Measurements from ENCODE around the gene PDCD7. TPM values are rescaled to one million over a fixed set of nuclear protein-coding genes. Genes with fewer than 3 reads are reported as not detected.

PDCD7 gene
- total RNA-seq, 1 experiment from 2014 or later: 23.4 TPM

GRCh38 chr15:65085990-65086679 lies 47.5 kb downstream of the PDCD7 start:
- no peak overlapping the region for H3K9ac ChIP-seq (ENCODE audit: low read length)
- H2AFZ ChIP-seq (ENCODE audit: low read length): no peak overlapping the region
- DNase-seq: peak; percentile 64
- H3K4me3 ChIP-seq (ENCODE audit: low read length): no peak overlapping the region
- no peak overlapping the region for H3K4me2 ChIP-seq (ENCODE audit: low read depth, low read length, poor library complexity, severe bottlenecking)
- no peaks in the 10 kb centered on the region for H3K79me2 ChIP-seq (ENCODE audit: low read length)
- no peaks in the 10 kb centered on the region for H3K4me1 ChIP-seq (ENCODE audit: low read length)
- no peaks in the 10 kb centered on the region for H3K36me3 ChIP-seq (ENCODE audit: insufficient read depth, low read length)
- no peaks in the 10 kb centered on the region for H3K9me3 ChIP-seq (ENCODE audit: low read length)
- H3K27ac ChIP-seq (ENCODE audit: low read length): no peak overlapping the region
- no peaks in the 10 kb centered on the region for H3K27me3 ChIP-seq (ENCODE audit: low read length)
- H3K9me2 ChIP-seq (replicated peaks; ENCODE audit: insufficient read depth, low read length): no peaks in the 10 kb centered on the region
- H4K20me1 ChIP-seq (ENCODE audit: insufficient read depth, low read depth, low read length): no peaks in the 10 kb centered on the region

- H4K20me1 ChIP-seq (ENCODE audit: insufficient read depth, low read depth, low read length): no peaks in the 10 kb centered on the region
- no peak overlapping the region for H3K27ac ChIP-seq (ENCODE audit: low read length)
- no peaks in the 10 kb centered on the region for H3K4me1 ChIP-seq (ENCODE audit: low read length)
- H3K27me3 ChIP-seq (ENCODE audit: low read length): no peaks in the 10 kb centered on the region
- no peak overlapping the region for H3K4me2 ChIP-seq (ENCODE audit: low read depth, low read length, poor library complexity, severe bottlenecking)
- no peaks in the 10 kb centered on the region for H3K79me2 ChIP-seq (ENCODE audit: low read length)
- no peaks in the 10 kb centered on the region for H3K9me2 ChIP-seq (replicated peaks; ENCODE audit: insufficient read depth, low read length)
- no peaks in the 10 kb centered on the region for H3K9me3 ChIP-seq (ENCODE audit: low read length)
- H3K9ac ChIP-seq (ENCODE audit: low read length): no peak overlapping the region
- no peak overlapping the region for H2AFZ ChIP-seq (ENCODE audit: low read length)
- no peaks in the 10 kb centered on the region for H3K36me3 ChIP-seq (ENCODE audit: insufficient read depth, low read length)
- H3K4me3 ChIP-seq (ENCODE audit: low read length): no peak overlapping the region
- DNase-seq: no peak
These were observed 48.3 kb downstream of the PDCD7 start for GRCh38 chr15:65085207-65085753.

GRCh38 chr15:65084500-65085206 lies 49.0 kb downstream of the PDCD7 start:
- no peak overlapping the region for H3K27ac ChIP-seq (ENCODE audit: low read length)
- no peak for DNase-seq
- H3K79me2 ChIP-seq (ENCODE audit: low read length): no peaks in the 10 kb centered on the region
- H4K20me1 ChIP-seq (ENCODE audit: insufficient read depth, low read depth, low read length): no peaks in the 10 kb centered on the region
- no peaks in the 10 kb centered on the region for H3K27me3 ChIP-seq (ENCODE audit: low read length)
- no peak overlapping the region for H2AFZ ChIP-seq (ENCODE audit: low read length)
- no peaks in the 10 kb centered on the region for H3K9me2 ChIP-seq (replicated peaks; ENCODE audit: insufficient read depth, low read length)
- H3K4me1 ChIP-seq (ENCODE audit: low read length): no peaks in the 10 kb centered on the region
- no peak overlapping the region for H3K9ac ChIP-seq (ENCODE audit: low read length)
- no peak overlapping the region for H3K4me3 ChIP-seq (ENCODE audit: low read length)
- H3K4me2 ChIP-seq (ENCODE audit: low read depth, low read length, poor library complexity, severe bottlenecking): no peak overlapping the region
- no peaks in the 10 kb centered on the region for H3K9me3 ChIP-seq (ENCODE audit: low read length)
- H3K36me3 ChIP-seq (ENCODE audit: insufficient read depth, low read length): no peaks in the 10 kb centered on the region

GRCh38 chr15:65083262-65083701 lies 50.3 kb downstream of the PDCD7 start:
- Histone ChIP-seq H3K79me2 (ENCODE audit: low read length) (no peaks in the 10 kb centered on the region), H4K20me1 (ENCODE audit: insufficient read depth, low read depth, low read length) (no peaks in the 10 kb centered on the region), H3K4me2 (ENCODE audit: low read depth, low read length, poor library complexity, severe bottlenecking) (no peak overlapping the region), H2AFZ (ENCODE audit: low read length) (no peak overlapping the region), H3K9me2 (replicated peaks; ENCODE audit: insufficient read depth, low read length) (no peaks in the 10 kb centered on the region), H3K4me3 (ENCODE audit: low read length) (no peak overlapping the region), H3K4me1 (ENCODE audit: low read length) (no peaks in the 10 kb centered on the region), H3K27ac (ENCODE audit: low read length) (no peak overlapping the region), H3K36me3 (ENCODE audit: insufficient read depth, low read length) (no peaks in the 10 kb centered on the region), H3K9me3 (ENCODE audit: low read length) (no peaks in the 10 kb centered on the region), H3K9ac (ENCODE audit: low read length) (no peak overlapping the region), H3K27me3 (ENCODE audit: low read length) (no peaks in the 10 kb centered on the region)
- no peak for DNase-seq

GRCh38 chr15:65082303-65082953 lies 51.2 kb downstream of the PDCD7 start:
- no peaks in the 10 kb centered on the region for H3K27me3 ChIP-seq (ENCODE audit: low read length)
- no peak for DNase-seq
- H3K4me1 ChIP-seq (ENCODE audit: low read length): no peaks in the 10 kb centered on the region
- no peaks in the 10 kb centered on the region for H3K9me3 ChIP-seq (ENCODE audit: low read length)
- H4K20me1 ChIP-seq (ENCODE audit: insufficient read depth, low read depth, low read length): no peaks in the 10 kb centered on the region
- no peak overlapping the region for H3K4me3 ChIP-seq (ENCODE audit: low read length)
- H3K36me3 ChIP-seq (ENCODE audit: insufficient read depth, low read length): no peaks in the 10 kb centered on the region
- no peaks in the 10 kb centered on the region for H3K9me2 ChIP-seq (replicated peaks; ENCODE audit: insufficient read depth, low read length)
- no peak overlapping the region for H3K27ac ChIP-seq (ENCODE audit: low read length)
- H3K4me2 ChIP-seq (ENCODE audit: low read depth, low read length, poor library complexity, severe bottlenecking): no peak overlapping the region
- no peak overlapping the region for H2AFZ ChIP-seq (ENCODE audit: low read length)
- H3K9ac ChIP-seq (ENCODE audit: low read length): no peak overlapping the region
- no peaks in the 10 kb centered on the region for H3K79me2 ChIP-seq (ENCODE audit: low read length)

- no peaks in the 10 kb centered on the region for H3K79me2 ChIP-seq (ENCODE audit: low read length)
- DNase-seq: no peak
- no peaks in the 10 kb centered on the region for H3K9me3 ChIP-seq (ENCODE audit: low read length)
- H4K20me1 ChIP-seq (ENCODE audit: insufficient read depth, low read depth, low read length): no peaks in the 10 kb centered on the region
- H3K27me3 ChIP-seq (ENCODE audit: low read length): no peaks in the 10 kb centered on the region
- H3K36me3 ChIP-seq (ENCODE audit: insufficient read depth, low read length): no peaks in the 10 kb centered on the region
- H3K4me3 ChIP-seq (ENCODE audit: low read length): no peak overlapping the region
- no peak overlapping the region for H3K27ac ChIP-seq (ENCODE audit: low read length)
- no peak overlapping the region for H3K9ac ChIP-seq (ENCODE audit: low read length)
- no peaks in the 10 kb centered on the region for H3K4me1 ChIP-seq (ENCODE audit: low read length)
- no peak overlapping the region for H2AFZ ChIP-seq (ENCODE audit: low read length)
- H3K9me2 ChIP-seq (replicated peaks; ENCODE audit: insufficient read depth, low read length): no peaks in the 10 kb centered on the region
- H3K4me2 ChIP-seq (ENCODE audit: low read depth, low read length, poor library complexity, severe bottlenecking): no peak overlapping the region
These were observed 51.9 kb downstream of the PDCD7 start for GRCh38 chr15:65081758-65082157.

- Histone ChIP-seq H3K27me3 (ENCODE audit: low read length) (no peaks in the 10 kb centered on the region), H3K79me2 (ENCODE audit: low read length) (no peaks in the 10 kb centered on the region), H3K4me3 (ENCODE audit: low read length) (no peak overlapping the region), H3K9me2 (replicated peaks; ENCODE audit: insufficient read depth, low read length) (no peaks in the 10 kb centered on the region), H3K36me3 (ENCODE audit: insufficient read depth, low read length) (no peaks in the 10 kb centered on the region), H3K9me3 (ENCODE audit: low read length) (no peaks in the 10 kb centered on the region), H3K4me2 (ENCODE audit: low read depth, low read length, poor library complexity, severe bottlenecking) (no peak overlapping the region), H4K20me1 (ENCODE audit: insufficient read depth, low read depth, low read length) (no peaks in the 10 kb centered on the region), H2AFZ (ENCODE audit: low read length) (no peak overlapping the region), H3K4me1 (ENCODE audit: low read length) (no peaks in the 10 kb centered on the region), H3K9ac (ENCODE audit: low read length) (no peak overlapping the region), H3K27ac (ENCODE audit: low read length) (no peak overlapping the region)
- DNase-seq: no peak
These were observed 52.3 kb downstream of the PDCD7 start for GRCh38 chr15:65081270-65081669.

GRCh38 chr15:65079580-65079979 lies 54.0 kb downstream of the PDCD7 start:
- Histone ChIP-seq H3K27me3 (ENCODE audit: low read length) (no peaks in the 10 kb centered on the region), H3K9me2 (replicated peaks; ENCODE audit: insufficient read depth, low read length) (no peaks in the 10 kb centered on the region), H4K20me1 (ENCODE audit: insufficient read depth, low read depth, low read length) (no peaks in the 10 kb centered on the region), H3K9me3 (ENCODE audit: low read length) (no peaks in the 10 kb centered on the region), H3K9ac (ENCODE audit: low read length) (no peak overlapping the region), H3K4me2 (ENCODE audit: low read depth, low read length, poor library complexity, severe bottlenecking) (no peak overlapping the region), H3K27ac (ENCODE audit: low read length) (no peak overlapping the region), H3K79me2 (ENCODE audit: low read length) (no peaks in the 10 kb centered on the region), H3K4me3 (ENCODE audit: low read length) (no peak overlapping the region), H3K36me3 (ENCODE audit: insufficient read depth, low read length) (no peaks in the 10 kb centered on the region), H3K4me1 (ENCODE audit: low read length) (no peaks in the 10 kb centered on the region), H2AFZ (ENCODE audit: low read length) (no peak overlapping the region)
- DNase-seq: no peak
